Tongue (tissue), 2 donors: Measurements from ENCODE around the gene KRTAP3-1. TPM values are rescaled to one million over a fixed set of nuclear protein-coding genes. Genes with fewer than 3 reads are reported as not detected.
A peak's percentile ranks its signal among the peaks of the same experiment; 100 is the strongest.
"Not testable (repeated sequence)": the region's sequence is repeated elsewhere in the genome, so short reads cannot be mapped to it uniquely, and the experiment has no call there.

Source experiments
- DNase-seq: peaks from one replicate; pipeline ENCODE4 v3.0.0-alpha.2; 2015
- total RNA-seq: library from RNA; depleted of rRNA; stranded (reverse); fragments of >200 nt; gene quantifications from one replicate; pipeline ENCODE4 v1.2.3, GENCODE V29; 2014

The KRTAP3-1 gene
- total RNA-seq, result not detected

GRCh38 chr17:41008811-41009210, at the start of gene KRTAP3-1:
KRTAP3-1 (minus strand) TSS chr17:41009128; CDS start chr17:41009074, 54 bp downstream.
- peak; percentile 16 for DNase-seq

DNA sequence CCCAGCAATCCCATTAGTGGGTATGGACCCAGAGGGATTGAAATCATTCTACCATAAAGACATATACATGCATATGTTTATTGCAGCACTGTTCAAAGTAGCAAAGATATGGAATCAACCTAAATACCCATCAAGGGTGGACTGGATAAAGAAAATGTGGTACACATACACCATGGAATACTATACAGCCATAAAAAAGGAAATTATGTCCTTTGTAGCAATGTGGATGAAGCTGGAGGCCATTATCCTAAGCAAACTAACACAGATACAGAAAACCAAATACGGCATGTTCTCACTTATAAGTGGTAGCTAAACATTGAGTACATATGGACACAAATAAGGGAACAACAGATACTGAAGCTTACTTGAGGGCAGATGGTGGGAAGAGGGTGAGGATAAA, 48.6 kb upstream of the KRTAP3-1 start:
- DNase-seq, result no peak

GRCh38 chr17:41055130-41055529, 46.2 kb upstream of the KRTAP3-1 start, which contains the start of gene KRTAP2-2:
KRTAP2-2 (minus strand) TSS chr17:41055230; CDS start chr17:41055211, 19 bp downstream.
- not testable (repeated sequence) for DNase-seq

- DNase-seq, result not testable (repeated sequence)
These were observed 45.6 kb upstream of the KRTAP3-1 start for GRCh38 chr17:41054556-41054955.

- DNase-seq, result no peak
These were observed 45.1 kb upstream of the KRTAP3-1 start for GRCh38 chr17:41054025-41054424.

DNA sequence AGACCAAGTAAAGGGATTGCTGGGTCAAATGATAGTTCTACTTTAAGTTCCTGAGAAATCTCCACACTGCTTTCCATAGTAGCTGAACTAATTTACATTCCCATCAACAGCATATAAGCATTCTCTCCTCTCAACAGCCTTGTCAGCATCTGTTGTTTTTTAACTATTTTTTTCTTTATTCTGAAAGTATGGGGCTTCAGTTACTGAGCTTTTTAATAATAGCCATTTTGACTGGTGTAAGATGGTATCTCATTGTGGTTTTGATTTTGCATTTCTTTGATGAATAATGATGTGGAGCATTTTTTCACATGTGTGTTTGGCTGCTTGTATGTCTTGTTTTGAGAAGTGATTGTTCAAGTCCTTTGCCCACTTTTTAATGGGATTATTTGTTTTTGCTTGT, 43.6 kb upstream of the KRTAP3-1 start:
- DNase-seq, result no peak

DNA sequence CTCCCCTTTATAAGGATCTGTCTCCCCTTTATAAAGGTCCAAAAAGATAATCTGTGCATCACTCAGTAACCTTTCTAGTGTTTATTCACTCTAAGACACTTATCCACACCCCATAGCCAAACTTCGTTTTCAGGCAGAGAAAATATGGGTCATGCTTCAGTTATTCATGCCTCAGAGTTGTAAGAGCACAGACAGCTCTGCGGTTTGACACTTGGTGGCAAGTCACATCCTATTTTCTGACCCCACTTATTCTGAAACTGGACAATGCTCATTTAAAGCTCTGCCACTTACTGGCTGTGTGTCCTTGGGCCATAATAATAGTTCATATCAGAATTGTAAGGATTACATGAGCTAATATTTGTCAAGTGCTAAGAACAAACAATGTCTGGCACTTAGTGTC, 40.2 kb upstream of the KRTAP3-1 start:
- DNase-seq, result no peak

DNA sequence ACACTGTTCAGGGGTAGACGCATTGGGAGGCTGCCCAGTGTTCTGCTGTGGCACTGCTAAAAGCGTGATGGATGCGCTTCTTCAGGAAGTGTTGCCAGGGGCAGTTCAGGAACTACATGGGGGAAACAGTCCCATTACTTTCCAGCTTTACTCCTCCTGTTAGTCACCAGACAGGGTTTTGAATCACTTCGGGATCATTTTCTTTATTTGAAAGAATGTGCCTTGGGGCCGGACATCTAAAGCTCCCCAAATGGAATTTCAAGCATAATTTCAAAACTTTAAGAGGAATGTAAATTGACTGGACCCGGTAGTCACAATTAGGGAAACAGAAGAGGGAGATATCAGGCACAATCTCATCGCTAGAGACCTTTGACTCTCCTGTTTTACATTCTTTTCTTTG, 39.5 kb upstream of the KRTAP3-1 start:
- no peak for DNase-seq

- DNase-seq, result not testable (repeated sequence)
These were observed 38.0 kb upstream of the KRTAP3-1 start, which contains the start of gene KRTAP2-1 for GRCh38 chr17:41046735-41047465. KRTAP2-1 (minus strand) TSS chr17:41047316; CDS start chr17:41047267, 49 bp downstream.

DNA sequence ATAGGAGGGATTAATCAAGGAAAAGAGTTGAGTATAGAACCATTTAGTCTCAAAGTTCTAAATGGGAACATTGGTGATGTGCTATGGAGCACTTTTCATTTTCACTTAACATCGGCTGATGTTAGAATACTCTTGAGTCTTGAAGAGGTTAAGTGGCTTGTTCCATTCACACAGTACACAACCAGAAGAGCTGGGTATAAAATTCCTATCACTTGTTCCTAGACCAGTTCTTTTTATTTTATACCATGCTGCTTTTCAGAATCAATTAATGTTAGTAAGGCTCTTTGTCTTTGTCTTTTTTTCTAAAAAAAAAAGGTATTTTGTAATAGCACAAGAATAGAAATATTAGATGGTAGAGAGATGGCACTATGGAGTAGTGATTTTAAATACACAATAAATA, 34.0 kb upstream of the KRTAP3-1 start:
- DNase-seq, result no peak

GRCh38 chr17:41040783-41041571, 32.0 kb upstream of the KRTAP3-1 start, which contains the start of gene KRTAP1-1:
KRTAP1-1 (minus strand) TSS chr17:41041450; CDS start chr17:41041397, 53 bp downstream.
- peak; percentile 86 for DNase-seq

DNA sequence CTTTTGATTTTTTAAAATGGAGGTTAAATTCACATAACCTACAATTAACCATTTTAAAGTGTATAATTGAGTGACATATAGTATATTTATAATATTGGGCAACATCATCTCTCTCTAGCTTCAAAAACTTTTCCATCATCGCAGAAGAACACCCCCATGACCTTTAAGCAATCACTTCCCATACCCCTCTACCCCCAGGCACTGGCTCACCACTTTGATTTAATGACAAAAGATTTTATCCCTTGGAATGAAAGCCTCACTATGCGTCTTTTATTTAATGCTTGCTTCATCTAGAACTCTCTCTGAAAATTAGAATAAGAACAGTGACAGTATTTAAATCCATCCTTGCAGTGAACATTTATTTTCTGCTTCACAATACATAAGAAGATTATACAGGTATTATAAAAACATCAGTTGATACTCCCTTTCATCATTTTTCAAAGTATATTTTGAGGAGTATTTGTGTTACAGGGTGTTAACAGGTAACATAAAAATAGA, 29.0 kb upstream of the KRTAP3-1 start:
- no peak for DNase-seq

GRCh38 chr17:41034346-41034935, 25.5 kb upstream of the KRTAP3-1 start, which contains the start of gene KRTAP1-3:
KRTAP1-3 (minus strand) TSS chr17:41034874; CDS start chr17:41034821, 53 bp downstream.
- peak; percentile 74 for DNase-seq

- DNase-seq, result no peak
These were observed 20.8 kb upstream of the KRTAP3-1 start, which contains the start of gene KRTAP1-4 for GRCh38 chr17:41029633-41030245. KRTAP1-4 (minus strand) TSS chr17:41030195; CDS start chr17:41030078, 117 bp downstream.

DNA sequence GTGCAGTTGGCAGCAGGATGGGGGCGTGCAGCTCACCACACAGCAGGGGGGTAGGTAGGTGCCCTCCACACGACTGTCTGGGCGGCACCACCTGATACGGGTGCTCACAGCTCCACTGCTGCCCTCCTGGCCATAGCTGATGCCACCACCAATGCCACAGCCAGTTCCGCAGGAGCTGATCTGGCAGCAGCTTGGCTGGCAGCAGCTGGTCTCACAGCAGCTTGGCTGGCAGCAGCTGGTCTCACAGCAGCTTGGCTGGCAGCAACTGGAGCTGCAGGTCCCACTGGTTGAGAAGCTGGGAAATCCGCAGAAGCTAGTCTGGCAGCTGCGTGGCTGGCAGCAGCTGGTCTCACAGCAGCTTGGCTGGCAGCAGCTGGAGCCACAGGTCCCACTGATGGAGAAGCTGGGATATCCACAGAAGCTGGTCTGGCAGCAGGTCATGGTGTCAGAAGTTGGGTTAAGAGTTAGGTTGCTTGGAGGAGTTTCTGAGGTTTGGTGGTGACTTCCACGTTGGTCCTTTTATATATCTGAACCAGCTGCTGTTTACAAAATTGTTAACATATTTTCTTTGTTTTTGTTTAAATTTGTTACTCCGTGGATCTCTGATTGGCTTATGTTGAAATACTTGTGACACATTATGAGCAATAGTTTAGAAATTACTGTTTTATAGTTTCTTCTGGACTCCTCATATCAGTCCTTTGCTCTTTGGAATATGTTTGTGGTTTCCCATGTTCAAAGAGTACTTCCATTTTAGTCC, 18.0 kb upstream of the KRTAP3-1 start, which contains the start of gene KRTAP1-5:
Gene KRTAP1-5, minus strand, starts transcription at position 494 of the 757 bp plus-strand sequence. Its CDS starts 53 bp downstream, at position 441.
- peak; percentile 77 for DNase-seq

DNA sequence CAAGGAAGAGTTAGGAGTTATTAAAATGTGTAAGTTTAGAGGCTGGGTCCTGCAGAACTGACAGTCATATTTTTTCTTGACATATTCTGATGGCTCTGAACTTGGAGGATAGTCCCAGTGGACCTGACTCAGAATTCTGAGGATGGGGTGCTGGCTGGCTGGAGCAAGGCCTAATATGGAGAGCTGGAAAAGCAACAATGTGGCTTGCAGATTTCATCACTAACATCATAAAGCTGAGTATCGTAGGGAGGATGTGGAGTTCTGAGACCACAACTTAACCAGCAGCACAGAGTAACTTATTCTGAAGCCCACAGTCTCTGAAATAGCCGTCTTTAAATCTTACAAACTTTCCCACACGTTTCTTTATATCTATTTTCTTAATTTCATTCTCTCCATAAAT, 15.8 kb upstream of the KRTAP3-1 start:
- no peak for DNase-seq

DNA sequence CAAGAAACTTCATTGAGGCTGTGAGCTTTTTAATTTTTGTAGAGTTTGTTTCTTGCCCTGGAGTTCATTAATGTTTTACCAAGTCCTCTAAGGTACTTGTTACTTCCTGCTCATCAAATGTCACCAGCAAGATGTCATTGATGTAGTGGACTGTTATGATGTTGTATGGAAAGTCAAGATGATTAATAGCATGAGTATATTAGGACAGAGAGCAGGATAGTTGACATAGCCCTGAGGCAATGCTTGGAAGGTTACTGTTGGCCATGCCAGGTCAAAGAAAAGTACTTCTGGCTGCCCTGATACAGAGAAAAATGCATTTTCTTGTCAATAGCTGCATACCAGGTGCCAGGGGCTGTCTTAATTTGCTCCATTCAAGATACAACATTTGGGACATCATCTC, 11.4 kb upstream of the KRTAP3-1 start:
- DNase-seq, result no peak

GRCh38 chr17:41019415-41019814, 10.5 kb upstream of the KRTAP3-1 start:
- DNase-seq, result no peak

- DNase-seq, result no peak
These were observed 9.6 kb upstream of the KRTAP3-1 start for GRCh38 chr17:41018541-41018940.

DNA sequence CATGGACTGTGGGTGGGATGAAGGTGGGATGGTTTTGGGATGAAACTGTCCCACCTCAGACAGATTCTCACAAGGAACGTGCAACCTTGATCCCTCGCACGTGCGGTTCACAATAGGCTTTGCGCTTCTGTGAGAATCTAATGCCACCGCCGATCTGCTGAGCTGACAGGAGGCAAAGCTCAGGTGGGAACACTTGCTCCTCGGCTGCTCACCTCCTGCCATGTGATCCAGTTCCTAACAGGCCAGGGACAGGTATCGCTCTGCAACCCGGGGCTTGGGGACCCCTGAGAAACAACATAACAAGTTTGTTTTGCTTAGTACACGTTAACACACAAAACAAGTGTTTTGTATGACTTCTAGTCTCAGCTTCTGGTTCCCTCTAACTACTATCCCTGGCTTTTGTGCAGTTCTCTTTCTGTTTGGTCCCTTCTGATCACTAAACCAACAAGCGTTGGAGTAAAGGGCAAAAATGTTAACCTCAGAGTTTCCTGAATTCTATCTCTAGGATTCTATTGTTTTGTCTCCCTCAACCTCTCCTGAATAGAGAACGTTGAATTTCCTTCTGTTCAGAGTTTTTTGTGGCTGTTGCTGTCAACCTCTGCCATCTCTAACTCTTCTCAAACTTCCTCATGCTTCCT, 7.8 kb upstream of the KRTAP3-1 start:
- DNase-seq, result no peak
